ENCODE measurements around the gene BLMH.

GRCh38 chr17:30296499-30297080, 4.8 kb upstream of the BLMH start:
- no peak for TF ChIP-seq REST (IDR thresholded peaks at IDR 0.05; ENCODE audit: insufficient read depth in 1 of 2, low read depth in 2 of 2, low read length in 1 of 2)
- TF ChIP-seq CTCF (IDR thresholded peaks at IDR 0.05), result no peak
- TF ChIP-seq POLR2AphosphoS5 (IDR thresholded peaks at IDR 0.05; ENCODE audit: low read depth, low read length), result no peak
- no peak for TF ChIP-seq SIN3A (IDR thresholded peaks at IDR 0.05; ENCODE audit: borderline replicate concordance, insufficient read depth, low read depth, low read length)
- no peak for TF ChIP-seq TCF7L2 (IDR thresholded peaks at IDR 0.05; ENCODE audit: low read depth, low read length)

Data from Panc1 (cell line).